Activated CD8-positive, alpha-beta T cell treated with anti-CD3 and anti-CD28 coated beads, Interleukin-2, amount 10 ng/mL, durations not matched to agents 7 days and 5 days (primary cell): ENCODE data around the gene ANKIB1. TPM values are rescaled to one million over a fixed set of nuclear protein-coding genes. Genes with fewer than 3 reads are reported as not detected.
A peak's percentile ranks its signal among the peaks of the same experiment; 100 is the strongest.
"Not testable (repeated sequence)": the region's sequence is repeated elsewhere in the genome, so short reads cannot be mapped to it uniquely, and the experiment has no call there.

Experiments used
- ATAC-seq: fragments of 150-1000 bp; cut with Tn5 transposase; one replicate; pipeline ENCODE4 v1.10.0; 2021; ENCODE audit warnings: moderate library complexity
- CTCF ChIA-PET: fragments of 350-600 bp; sonication (Branson Sonifier 250); formaldehyde crosslinking; loops from one replicate; lab custom pipeline; 2021; ENCODE audit warnings: antibody characterized with exemption; lab: Charles Lee
- POLR2A ChIA-PET: fragments of 350-600 bp; sonication (Branson Sonifier 250); formaldehyde crosslinking; loops from one replicate; lab custom pipeline; 2021; ENCODE audit warnings: antibody characterized with exemption; lab: Charles Lee
- DNase-seq: peaks from one replicate; pipeline ENCODE4 v3.0.0-alpha.2; 2020
- H3K27ac Mint-ChIP-seq: one replicate; pipeline ENCODE4 v1.8.0; 2021; ENCODE audit warnings: mild to moderate bottlenecking, mixed read lengths
- H3K27me3 Mint-ChIP-seq: one replicate; pipeline ENCODE4 v1.8.0; 2021; ENCODE audit warnings: low read depth, mixed read lengths
- H3K36me3 Mint-ChIP-seq: one replicate; pipeline ENCODE4 v1.8.0; 2021; ENCODE audit warnings: low read depth, mixed read lengths
- H3K4me1 Mint-ChIP-seq: one replicate; pipeline ENCODE4 v1.8.0; 2021; ENCODE audit warnings: low read depth, mixed read lengths
- H3K4me3 Mint-ChIP-seq: one replicate; pipeline ENCODE4 v1.8.0; 2021; ENCODE audit warnings: mild to moderate bottlenecking, mixed read lengths
- H3K9me3 Mint-ChIP-seq: one replicate; pipeline ENCODE4 v1.8.0; 2022; ENCODE audit warnings: mixed read lengths; ENCODE audit not compliant: insufficient read depth
- total RNA-seq, 2 experiments: library from RNA; stranded (reverse); gene quantifications; one replicate each; pipeline ENCODE4 v1.2.3, GENCODE V29; 2021

The ANKIB1 gene
- total RNA-seq, 2 experiments from 2014 or later: 55.7 to 57.1 TPM

DNA sequence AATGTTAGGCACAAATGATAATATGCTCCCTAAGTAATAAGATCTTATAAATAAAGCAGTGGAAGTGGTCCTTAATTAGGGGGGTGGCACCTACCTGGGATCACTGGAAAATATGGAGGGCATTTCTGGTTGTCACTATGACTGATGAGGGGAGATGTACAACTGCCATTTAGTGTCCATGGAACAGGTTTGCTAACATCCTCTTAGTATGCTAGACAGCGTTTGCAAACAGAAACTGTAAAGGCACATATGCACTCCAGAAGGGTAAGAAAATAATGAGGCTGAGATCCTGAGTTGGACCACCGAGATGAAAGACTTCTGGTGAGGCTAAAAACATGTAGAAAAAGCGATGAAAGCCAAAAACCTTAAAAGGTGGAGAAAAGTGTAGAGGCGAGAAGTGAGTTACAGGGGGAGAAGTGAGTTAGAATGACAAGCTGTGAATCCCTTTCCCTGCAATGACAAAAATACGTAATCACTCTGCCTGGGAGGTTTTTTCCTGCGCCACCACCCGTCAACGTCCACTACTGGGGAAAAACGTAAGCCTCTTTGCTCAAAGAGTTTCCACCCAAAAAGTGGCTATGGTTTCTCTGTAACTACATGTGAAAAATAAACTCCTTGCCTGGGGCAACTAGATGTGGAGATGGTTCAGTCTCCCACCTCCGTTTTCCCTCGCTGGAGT, 827 bp upstream of the ANKIB1 start:
- H3K4me1 Mint-ChIP-seq: peaks cover 37% of the 10 kb centered on the region

DNA sequence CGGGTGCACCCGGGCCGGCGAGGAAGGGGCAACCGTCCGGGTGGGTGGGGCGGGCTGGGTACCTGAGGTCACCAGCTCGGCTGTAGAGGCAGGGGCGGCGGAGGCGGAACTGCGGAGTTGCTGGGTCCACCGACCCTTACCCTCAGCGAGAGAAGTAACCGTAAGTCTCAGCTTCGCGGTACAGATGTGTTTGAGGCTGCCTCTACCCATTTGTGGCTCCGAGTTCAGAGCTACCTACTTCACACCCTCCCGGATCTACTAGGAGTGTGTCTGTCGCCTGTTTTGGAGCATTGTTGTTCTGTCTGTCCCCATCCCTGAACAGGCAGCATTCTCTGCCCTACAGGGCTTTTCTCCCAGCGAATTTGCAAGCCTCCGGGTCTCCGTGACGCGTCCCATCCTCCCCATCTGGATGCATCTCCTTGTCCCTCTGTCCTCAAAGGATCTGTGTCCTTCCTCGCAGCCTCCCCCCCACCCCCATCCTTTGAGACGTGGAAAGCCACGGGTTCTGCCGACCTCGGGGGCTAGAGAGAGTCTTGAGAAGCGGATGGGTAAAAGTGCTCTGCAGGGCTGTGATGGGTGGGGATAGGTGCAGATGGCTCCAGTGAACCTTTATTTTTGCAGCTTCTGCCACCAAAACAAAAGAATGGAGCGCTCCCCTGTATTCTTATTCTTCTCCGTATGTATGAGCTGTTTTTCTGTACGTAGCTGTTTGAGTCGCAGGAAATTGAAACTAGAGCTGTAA, 757 bp downstream of the ANKIB1 start:
- ChIA-PET CTCF (interaction anchor here (0.8 to 2.8 kb wide), 11 partner anchors 17 to 282 kb away, joined by 3 to 28 read pairs (median 3); partner anchors contain the start of genes GATAD1, LRRD1, PEX1 and RBM48), POLR2A (interaction anchor here (0.6 to 2.7 kb wide), 16 partner anchors 11 to 306 kb away, joined by 3 to 33 read pairs (median 4); partner anchors contain the start of genes AKAP9, CYP51A1, GATAD1 and LRRD1)
- H3K27me3 Mint-ChIP-seq: no peaks in the 10 kb centered on the region

More for the DNA sequence above, 827 bp upstream of the ANKIB1 start:
- peak overlapping the region; percentile 97 for H3K27ac Mint-ChIP-seq
- ATAC-seq: peak; percentile 7
- DNase-seq: no peak
- H3K9me3 Mint-ChIP-seq: no peaks in the 10 kb centered on the region
- H3K36me3 Mint-ChIP-seq: peaks cover 10% of the 10 kb centered on the region
- H3K4me3 Mint-ChIP-seq: peak overlapping the region; percentile 92
- H3K27me3 Mint-ChIP-seq: no peaks in the 10 kb centered on the region
- POLR2A ChIA-PET: interaction anchor here (0.7 to 2.7 kb wide), 17 partner anchors 10 to 304 kb away, joined by 3 to 33 read pairs (median 4); partner anchors contain the start of genes AKAP9, CYP51A1 and GATAD1
- CTCF ChIA-PET: interaction anchor here (0.6 to 2.8 kb wide), 4 partner anchors 66 to 365 kb away, joined by 3 to 28 read pairs (median 3); partner anchors contain the start of genes AKAP9, GATAD1 and LRRD1

DNA sequence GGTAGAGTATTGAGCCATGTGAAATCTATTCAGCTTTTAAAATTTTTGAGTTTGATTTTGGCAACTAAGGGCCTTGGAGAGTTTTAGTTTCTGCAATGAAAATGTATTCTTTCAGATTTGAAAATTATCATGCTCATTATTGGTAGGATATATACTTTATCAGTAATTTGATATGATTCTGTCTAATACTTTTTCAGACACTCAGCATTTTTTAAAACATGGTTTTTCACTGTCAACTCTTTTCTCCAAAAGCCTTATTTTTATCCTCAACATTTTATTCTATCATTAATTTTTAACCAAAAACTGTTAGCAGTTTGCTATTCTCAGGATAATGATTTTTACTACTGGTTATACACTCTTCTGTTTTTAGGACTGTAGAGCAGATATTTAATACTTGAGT, 4.8 kb downstream of the ANKIB1 start:
- Mint-ChIP-seq H3K4me1 (peaks cover 20% of the 10 kb centered on the region), H3K27me3 (no peaks in the 10 kb centered on the region), H3K27ac (no peak overlapping the region), H3K36me3 (peaks cover 29% of the 10 kb centered on the region), H3K9me3 (peaks cover 3% of the 10 kb centered on the region), H3K4me3 (no peak overlapping the region)
- ATAC-seq: no peak
- CTCF ChIA-PET: no interaction called here
- POLR2A ChIA-PET: no interaction called here
- DNase-seq: no peak

More for the DNA sequence above, 757 bp downstream of the ANKIB1 start:
- Mint-ChIP-seq H3K9me3 (no peaks in the 10 kb centered on the region), H3K36me3 (peaks cover 10% of the 10 kb centered on the region), H3K27ac (peak overlapping the region; percentile 92), H3K4me1 (peaks cover 39% of the 10 kb centered on the region), H3K4me3 (peak overlapping the region; percentile 92)
- ATAC-seq (peak; percentile 52), DNase-seq (peak; percentile 55)

DNA sequence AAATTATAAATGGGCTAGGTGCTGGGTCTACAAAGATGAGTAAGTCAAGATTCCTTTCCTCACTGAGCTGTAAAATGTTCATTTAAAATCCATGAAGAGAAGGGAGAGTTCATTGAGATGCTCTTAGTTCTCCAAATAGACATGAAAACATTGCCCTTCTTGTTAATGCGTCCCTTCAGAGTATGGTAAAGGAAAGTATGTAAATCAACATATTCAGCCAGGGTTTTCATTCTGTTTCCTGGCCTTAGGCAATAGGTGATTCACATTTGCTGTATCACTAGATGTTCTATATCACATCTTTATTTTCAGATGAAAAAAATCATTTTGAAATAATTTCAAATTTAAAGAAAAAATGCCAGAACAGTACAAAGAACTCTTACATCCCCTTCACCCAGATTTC, 5.4 kb downstream of the ANKIB1 start:
- Mint-ChIP-seq H3K4me1 (peaks cover 20% of the 10 kb centered on the region), H3K27me3 (no peaks in the 10 kb centered on the region), H3K9me3 (peaks cover 3% of the 10 kb centered on the region), H3K36me3 (peaks cover 29% of the 10 kb centered on the region), H3K27ac (no peak overlapping the region), H3K4me3 (no peak overlapping the region)
- DNase-seq: no peak
- ChIA-PET POLR2A (no interaction called here), CTCF (no interaction called here)
- no peak for ATAC-seq

DNA sequence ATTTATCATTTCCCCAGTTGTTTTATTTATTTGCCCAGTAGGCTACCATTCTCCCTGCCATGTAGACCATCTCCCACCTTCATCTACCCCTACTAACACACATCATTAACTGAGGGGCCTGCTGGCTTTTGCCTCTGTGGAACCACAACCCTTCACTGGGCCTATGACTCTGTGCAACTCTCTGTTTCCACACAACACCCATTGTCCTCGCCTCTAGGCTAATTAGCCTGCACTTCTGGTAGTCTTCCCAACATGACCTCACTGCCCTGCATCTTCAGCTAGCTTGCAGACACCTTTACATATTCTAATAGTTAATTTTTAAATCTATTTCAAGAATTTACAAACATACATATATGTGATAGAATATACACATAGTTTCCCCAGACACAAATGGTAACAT, 7.5 kb downstream of the ANKIB1 start:
- ChIA-PET CTCF (no interaction called here), POLR2A (interaction anchor here (0.5 kb wide), 1 partner anchor 1497 kb away, joined by 3 read pairs; no protein-coding TSS in a partner anchor)
- Mint-ChIP-seq H3K4me3 (no peak overlapping the region), H3K4me1 (peaks cover 6% of the 10 kb centered on the region), H3K27ac (no peak overlapping the region), H3K27me3 (no peaks in the 10 kb centered on the region), H3K36me3 (peaks cover 24% of the 10 kb centered on the region), H3K9me3 (peaks cover 3% of the 10 kb centered on the region)
- DNase-seq: no peak
- ATAC-seq: no peak

DNA sequence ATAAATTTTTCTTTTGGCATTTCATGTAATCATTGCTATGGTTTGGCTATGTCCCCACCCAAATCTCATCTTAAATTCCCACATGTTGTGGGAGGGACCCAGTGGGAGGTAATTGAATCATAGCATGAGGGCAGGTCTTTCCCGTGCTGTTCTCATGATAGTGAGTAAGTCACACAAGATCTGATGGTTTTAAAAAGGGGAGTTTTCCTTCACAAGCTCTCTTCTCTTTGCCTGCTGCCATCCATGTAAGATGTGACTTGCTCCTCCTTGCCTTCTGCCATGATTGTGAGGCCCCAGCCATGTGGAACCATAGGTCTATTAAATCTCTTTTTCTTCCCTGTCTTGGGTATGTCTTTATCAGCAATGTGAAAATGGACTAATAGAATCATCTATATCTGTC, 9.0 kb downstream of the ANKIB1 start:
- H3K27ac Mint-ChIP-seq, CTCF ChIA-PET, H3K9me3 Mint-ChIP-seq, DNase-seq, H3K27me3 Mint-ChIP-seq, H3K4me3 Mint-ChIP-seq, H3K4me1 Mint-ChIP-seq, ATAC-seq, POLR2A ChIA-PET: not testable (repeated sequence)
- H3K36me3 Mint-ChIP-seq: peaks cover 25% of the 10 kb centered on the region

DNA sequence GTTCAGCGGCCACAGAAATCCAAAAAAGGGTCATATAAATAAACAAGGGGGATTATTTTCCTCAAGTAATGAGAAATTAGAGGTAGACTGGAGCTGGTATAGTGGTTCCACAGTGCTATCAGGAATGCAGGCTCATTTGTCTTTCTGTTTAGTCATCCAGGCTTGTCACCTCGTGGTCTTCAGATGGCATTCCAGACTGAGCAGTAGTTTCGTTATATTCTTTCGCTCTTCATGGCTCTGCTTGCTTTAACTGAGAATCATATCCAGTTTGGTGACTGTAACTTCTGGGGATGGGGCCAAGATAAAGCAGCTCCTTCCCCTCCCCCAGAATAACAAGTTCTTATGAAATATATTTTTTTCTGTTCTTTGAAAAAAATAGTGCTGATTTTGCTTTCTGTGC, 9.5 kb downstream of the ANKIB1 start:
- ChIA-PET POLR2A (no interaction called here), CTCF (no interaction called here)
- Mint-ChIP-seq H3K9me3 (peaks cover 3% of the 10 kb centered on the region), H3K27me3 (no peaks in the 10 kb centered on the region), H3K27ac (no peak overlapping the region), H3K4me3 (no peak overlapping the region), H3K4me1 (peaks cover 2% of the 10 kb centered on the region), H3K36me3 (peaks cover 30% of the 10 kb centered on the region)
- no peak for ATAC-seq
- no peak for DNase-seq

DNA sequence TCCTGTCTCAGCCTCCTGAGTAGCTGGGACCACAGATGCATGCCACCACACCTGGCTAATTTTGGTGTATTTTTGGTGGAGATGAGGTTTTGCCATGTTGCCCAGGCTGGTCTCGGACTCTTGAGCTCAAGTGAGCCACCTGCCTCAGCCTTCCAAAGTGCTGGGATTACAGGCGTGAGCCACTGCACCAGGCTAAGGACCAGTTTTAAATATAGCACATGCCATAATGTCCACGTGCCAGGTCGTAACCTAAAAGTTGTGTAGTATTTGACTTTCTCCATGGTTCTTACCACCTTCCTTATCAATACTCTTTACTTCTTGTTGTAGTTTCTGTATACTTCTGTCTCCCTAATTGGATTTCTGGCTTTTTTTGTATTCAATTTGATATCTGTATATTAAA, 13.3 kb downstream of the ANKIB1 start:
- DNase-seq (no peak), ATAC-seq (no peak)
- POLR2A ChIA-PET: interaction anchor here (0.6 kb wide), 1 partner anchor 177 kb away, joined by 4 read pairs; no protein-coding TSS in a partner anchor
- peaks cover 3% of the 10 kb centered on the region for H3K9me3 Mint-ChIP-seq
- H3K4me3 Mint-ChIP-seq: no peak overlapping the region
- no peak overlapping the region for H3K27ac Mint-ChIP-seq
- H3K36me3 Mint-ChIP-seq: peaks cover 29% of the 10 kb centered on the region
- no peaks in the 10 kb centered on the region for H3K27me3 Mint-ChIP-seq
- H3K4me1 Mint-ChIP-seq: peaks cover 1% of the 10 kb centered on the region
- CTCF ChIA-PET: no interaction called here

DNA sequence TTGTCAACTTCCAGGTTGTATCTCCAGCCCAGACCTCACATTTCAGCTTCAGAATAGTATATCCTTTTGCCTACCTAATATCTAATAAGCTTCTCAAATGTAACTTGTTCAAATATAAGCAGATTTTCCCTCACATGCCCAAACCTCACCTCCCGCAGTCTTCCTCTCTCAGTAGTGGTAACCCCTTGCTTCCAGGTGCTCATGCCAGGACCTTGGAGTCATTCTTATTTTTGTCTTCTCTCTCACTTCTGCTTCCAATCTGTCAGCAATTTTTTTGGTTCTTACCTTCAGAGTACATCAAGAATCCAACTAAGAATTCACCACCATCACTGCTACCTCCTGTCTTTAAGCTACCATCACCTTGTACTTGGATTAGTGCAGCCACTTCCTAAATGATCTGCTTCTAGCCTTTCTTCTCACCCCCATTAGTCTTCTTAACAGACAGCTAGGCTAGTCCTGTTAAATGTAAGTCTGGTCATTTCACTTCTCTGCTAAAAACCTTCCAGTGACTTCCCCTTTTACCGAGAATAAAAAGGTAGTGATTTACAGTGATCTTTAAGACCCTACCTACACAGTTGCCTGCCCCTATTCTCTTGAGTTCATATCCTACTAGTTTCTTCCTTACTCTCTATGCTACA, 14.0 kb downstream of the ANKIB1 start:
- no peaks in the 10 kb centered on the region for H3K27me3 Mint-ChIP-seq
- CTCF ChIA-PET: no interaction called here

DNA sequence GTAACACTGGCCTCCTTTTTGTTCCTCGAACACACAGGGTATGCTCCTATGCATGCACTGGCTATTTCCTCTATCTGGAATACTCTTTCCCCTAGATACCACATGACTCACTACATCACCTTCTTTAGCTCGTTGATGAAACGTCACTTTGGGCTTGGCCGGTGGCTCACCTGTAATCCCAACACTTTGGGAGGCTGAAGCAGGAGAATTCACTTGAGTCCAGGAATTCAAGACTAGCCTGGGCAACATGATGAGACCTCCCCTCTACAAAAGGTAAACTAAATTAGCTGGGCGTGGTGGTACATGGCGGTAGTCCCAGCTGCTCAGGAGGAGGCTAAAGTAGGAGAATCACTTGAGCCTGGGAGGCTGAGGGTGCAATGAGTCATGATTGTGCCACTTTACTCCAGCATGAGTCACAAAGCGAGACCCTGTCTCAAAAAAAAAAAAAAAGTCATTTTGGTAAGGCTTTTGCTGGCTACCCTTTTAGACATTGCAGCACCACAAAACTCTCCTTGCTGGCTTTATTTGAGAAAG, 14.5 kb downstream of the ANKIB1 start:
- Mint-ChIP-seq H3K4me1 (peaks cover 1% of the 10 kb centered on the region), H3K4me3 (no peak overlapping the region), H3K27me3 (no peaks in the 10 kb centered on the region), H3K27ac (no peak overlapping the region), H3K9me3 (no peaks in the 10 kb centered on the region), H3K36me3 (peaks cover 25% of the 10 kb centered on the region)
- CTCF ChIA-PET: no interaction called here
- DNase-seq (no peak), ATAC-seq (no peak)
- POLR2A ChIA-PET: no interaction called here

More for the DNA sequence above, 14.0 kb downstream of the ANKIB1 start:
- Mint-ChIP-seq H3K36me3 (peaks cover 30% of the 10 kb centered on the region), H3K4me3 (no peak overlapping the region), H3K9me3 (peaks cover 3% of the 10 kb centered on the region), H3K4me1 (peaks cover 1% of the 10 kb centered on the region), H3K27ac (no peak overlapping the region)
- POLR2A ChIA-PET: interaction anchor here (0.6 kb wide), 1 partner anchor 176 kb away, joined by 4 read pairs; no protein-coding TSS in a partner anchor
- DNase-seq (no peak), ATAC-seq (no peak)

DNA sequence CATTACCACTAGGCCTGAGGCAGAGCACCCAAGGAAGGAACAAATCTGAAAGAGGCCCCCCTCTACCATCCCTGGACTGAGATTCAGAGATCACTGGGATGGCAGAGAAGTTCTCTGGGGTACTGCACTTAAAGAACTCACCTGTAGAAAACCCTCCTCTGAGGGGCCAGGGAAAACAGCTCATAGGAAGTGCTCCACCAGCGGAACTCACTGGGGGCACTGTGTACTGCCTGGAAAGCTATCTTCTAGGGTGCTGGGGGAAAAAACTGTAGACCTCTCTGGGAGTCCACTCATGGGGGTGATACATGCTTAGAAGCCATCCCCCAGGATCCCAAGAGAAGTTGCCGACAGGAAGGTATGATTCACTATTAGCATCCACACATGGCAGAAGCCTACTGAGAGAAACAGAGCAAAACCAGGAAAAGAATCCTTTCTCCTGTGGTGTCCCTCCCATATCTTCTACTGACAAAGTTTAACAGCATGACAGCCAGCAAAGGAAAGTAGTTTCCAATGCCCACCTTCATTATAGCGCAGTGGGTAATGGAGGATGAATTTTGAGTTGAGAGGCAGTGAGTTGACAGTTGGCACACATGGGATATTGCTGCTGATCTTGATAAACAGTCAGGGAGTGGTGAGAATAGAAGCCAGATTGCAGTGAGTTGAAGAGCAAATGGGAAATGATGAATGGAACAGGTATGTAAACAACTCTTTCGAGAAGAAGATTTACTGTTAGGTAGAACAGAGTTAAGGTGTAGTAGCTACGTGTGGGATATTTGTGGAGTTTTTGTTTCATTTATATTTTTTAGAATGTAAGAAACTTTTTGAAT, 20.9 kb downstream of the ANKIB1 start:
- Mint-ChIP-seq H3K4me1 (peaks cover under 1% of the 10 kb centered on the region), H3K27ac (no peak overlapping the region), H3K9me3 (no peaks in the 10 kb centered on the region), H3K36me3 (peaks cover 9% of the 10 kb centered on the region), H3K27me3 (no peaks in the 10 kb centered on the region), H3K4me3 (no peak overlapping the region)
- ChIA-PET POLR2A (no interaction called here), CTCF (no interaction called here)
- no peak for DNase-seq
- no peak for ATAC-seq
